ENCODE data around the gene KCNQ2.

The KCNQ2 gene

DNA sequence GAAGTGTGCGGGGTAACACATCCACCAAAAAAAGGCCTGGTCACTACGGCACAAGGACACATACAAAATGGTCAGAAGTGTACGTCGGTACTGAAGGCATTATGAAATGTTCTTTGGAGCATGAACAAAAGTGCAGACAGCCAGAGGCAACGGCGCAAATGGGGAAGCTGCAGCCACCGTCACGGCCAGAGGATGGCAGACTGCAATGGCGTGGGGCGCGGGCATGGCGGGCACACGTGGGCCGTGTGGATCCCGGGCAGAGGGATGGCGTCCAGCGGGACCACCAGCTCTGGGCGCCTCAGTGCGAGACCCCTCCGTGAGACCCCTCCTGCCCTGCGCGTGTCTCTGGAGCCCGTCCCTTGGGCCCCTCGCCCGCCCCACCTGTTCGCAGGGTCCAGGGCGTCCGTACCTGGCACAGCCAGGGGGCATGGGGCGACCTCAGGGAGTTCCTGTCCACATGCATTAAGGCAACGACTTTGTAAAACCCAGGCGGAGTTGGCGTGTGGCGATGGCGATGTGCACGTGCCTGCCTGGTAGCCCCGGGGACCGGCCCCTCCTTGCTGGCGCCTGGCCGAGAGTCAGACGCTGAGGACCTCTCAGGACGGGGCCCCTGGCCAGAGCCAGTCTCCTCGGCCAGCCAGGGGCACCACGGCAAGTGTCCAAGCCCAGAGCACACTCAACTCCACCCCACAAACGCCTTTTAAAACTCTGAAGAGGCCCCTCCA lies 71.8 kb downstream of the KCNQ2 start:
- Histone ChIP-seq H3K9me2 (ENCODE audit: low read depth, low read length) (no peaks in the 10 kb centered on the region), H3K4me3 (ENCODE audit: low read depth, low read length, poor library complexity, severe bottlenecking) (no peak overlapping the region), H2AFZ (ENCODE audit: low read length) (no peak overlapping the region), H3F3A (ENCODE audit: insufficient read depth, low read length) (no peaks in the 10 kb centered on the region), H3K27me3 (ENCODE audit: insufficient read depth, low read length) (no peaks in the 10 kb centered on the region), H3K36me3 (ENCODE audit: insufficient read depth, low read length) (no peaks in the 10 kb centered on the region), H3K79me2 (ENCODE audit: insufficient read depth, low read length) (no peaks in the 10 kb centered on the region), H4K20me1 (ENCODE audit: insufficient read depth, low read length) (no peaks in the 10 kb centered on the region), H3K27ac (ENCODE audit: low read depth, low read length, poor library complexity, severe bottlenecking) (no peak overlapping the region), H3K4me1 (ENCODE audit: insufficient read depth, low read length, severe bottlenecking) (no peaks in the 10 kb centered on the region), H3K4me2 (ENCODE audit: low read length) (no peak overlapping the region), H3K9me3 (ENCODE audit: low read length) (no peaks in the 10 kb centered on the region), H3K9ac (ENCODE audit: low read length) (no peak overlapping the region)
- no peak for TF ChIP-seq EZH2 (IDR thresholded peaks at IDR 0.05; ENCODE audit: borderline replicate concordance, low read length)
- TF ChIP-seq, protein P1, sequence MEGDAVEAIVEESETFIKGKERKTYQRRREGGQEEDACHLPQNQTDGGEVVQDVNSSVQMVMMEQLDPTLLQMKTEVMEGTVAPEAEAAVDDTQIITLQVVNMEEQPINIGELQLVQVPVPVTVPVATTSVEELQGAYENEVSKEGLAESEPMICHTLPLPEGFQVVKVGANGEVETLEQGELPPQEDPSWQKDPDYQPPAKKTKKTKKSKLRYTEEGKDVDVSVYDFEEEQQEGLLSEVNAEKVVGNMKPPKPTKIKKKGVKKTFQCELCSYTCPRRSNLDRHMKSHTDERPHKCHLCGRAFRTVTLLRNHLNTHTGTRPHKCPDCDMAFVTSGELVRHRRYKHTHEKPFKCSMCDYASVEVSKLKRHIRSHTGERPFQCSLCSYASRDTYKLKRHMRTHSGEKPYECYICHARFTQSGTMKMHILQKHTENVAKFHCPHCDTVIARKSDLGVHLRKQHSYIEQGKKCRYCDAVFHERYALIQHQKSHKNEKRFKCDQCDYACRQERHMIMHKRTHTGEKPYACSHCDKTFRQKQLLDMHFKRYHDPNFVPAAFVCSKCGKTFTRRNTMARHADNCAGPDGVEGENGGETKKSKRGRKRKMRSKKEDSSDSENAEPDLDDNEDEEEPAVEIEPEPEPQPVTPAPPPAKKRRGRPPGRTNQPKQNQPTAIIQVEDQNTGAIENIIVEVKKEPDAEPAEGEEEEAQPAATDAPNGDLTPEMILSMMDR (IDR thresholded peaks at IDR 0.05; ENCODE audit: low read length): no peak

DNA sequence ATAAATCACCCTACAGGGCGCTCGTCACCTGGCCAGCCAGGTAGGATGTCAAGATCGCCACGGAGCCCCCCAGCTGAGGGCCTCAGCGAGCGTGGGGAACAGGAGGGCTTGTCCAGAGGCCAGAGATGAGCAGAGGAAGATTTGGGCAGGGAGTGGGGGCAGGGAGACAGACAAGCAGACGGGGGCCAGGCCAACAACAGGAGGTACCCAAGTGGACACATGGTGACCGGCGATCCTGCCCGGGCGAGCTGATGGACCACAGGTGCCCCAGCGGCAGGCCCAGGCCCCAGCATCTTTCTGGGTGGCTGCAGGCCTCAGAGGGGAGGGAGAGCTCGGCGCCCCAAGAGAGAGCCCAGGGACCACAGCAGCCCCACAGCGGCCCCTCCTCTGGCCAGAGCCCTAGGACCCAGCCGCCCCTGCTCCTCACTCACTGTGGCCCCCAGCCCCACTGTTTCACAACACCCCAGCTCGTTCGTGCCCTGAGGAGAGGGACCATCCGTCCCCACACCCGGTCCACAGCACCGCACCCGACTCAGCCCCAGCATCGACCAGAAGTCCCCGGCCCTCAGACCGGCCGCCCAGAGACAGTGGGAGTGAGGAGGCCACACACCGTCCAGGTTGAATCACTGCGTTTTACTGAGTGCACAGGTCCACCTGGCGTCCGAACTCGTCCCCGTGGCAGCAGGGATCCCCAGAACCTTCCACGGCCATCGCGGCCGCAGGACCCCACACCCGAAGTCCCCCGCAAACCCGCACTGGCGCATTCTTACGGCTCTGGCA lies 72.7 kb downstream of the KCNQ2 start:
- Histone ChIP-seq H3K79me2 (ENCODE audit: insufficient read depth, low read length) (no peaks in the 10 kb centered on the region), H3K9ac (ENCODE audit: low read length) (no peak overlapping the region), H3K4me3 (ENCODE audit: low read depth, low read length, poor library complexity, severe bottlenecking) (no peak overlapping the region), H3K27ac (ENCODE audit: low read depth, low read length, poor library complexity, severe bottlenecking) (no peak overlapping the region), H3K36me3 (ENCODE audit: insufficient read depth, low read length) (no peaks in the 10 kb centered on the region), H3K9me3 (ENCODE audit: low read length) (no peaks in the 10 kb centered on the region), H3K4me1 (ENCODE audit: insufficient read depth, low read length, severe bottlenecking) (no peaks in the 10 kb centered on the region), H3K9me2 (ENCODE audit: low read depth, low read length) (no peaks in the 10 kb centered on the region), H4K20me1 (ENCODE audit: insufficient read depth, low read length) (no peaks in the 10 kb centered on the region), H2AFZ (ENCODE audit: low read length) (no peak overlapping the region), H3K4me2 (ENCODE audit: low read length) (no peak overlapping the region), H3F3A (ENCODE audit: insufficient read depth, low read length) (no peaks in the 10 kb centered on the region), H3K27me3 (ENCODE audit: insufficient read depth, low read length) (no peaks in the 10 kb centered on the region)
- TF ChIP-seq, protein P1 (IDR thresholded peaks at IDR 0.05; ENCODE audit: low read length): no peak
- no peak for TF ChIP-seq EZH2 (IDR thresholded peaks at IDR 0.05; ENCODE audit: borderline replicate concordance, low read length)

DNA sequence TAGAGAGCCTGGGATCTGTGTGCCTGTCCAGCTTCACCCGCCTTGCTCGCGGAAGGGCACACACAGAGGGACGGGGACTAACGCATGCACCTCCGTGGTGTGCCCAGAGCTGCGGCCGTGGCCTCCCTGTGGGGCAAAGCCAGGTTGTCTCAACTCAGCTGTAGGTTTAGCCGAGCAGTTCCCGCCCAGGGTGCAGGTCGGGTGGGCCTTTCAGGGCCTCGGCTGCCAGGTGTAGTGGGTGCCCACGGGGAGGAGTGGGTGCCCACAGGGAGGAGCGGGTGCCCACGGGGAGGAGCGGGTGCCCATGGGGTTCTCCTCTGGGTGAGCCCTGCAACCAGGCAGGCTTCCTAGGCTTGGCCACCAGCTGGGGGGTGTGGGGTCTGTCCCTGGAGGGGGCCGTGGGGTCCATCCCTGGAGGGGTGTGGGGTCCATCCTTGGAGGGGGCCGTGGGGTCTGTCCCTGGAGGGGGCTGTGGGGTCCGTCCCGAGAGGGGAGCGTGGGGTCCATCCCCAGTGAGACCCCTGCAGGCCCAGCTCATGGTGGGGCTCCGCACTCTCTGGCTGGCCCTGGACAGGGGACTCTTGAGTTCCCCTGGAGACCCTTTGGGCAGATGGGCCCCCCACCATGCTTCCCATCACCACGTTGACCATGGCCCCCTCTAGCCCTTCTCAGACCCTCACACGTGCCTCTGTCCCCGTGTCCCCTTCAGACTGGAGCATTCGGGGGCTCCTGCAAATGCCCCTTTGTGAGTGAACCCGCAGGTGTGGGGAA lies 73.5 kb downstream of the KCNQ2 start:
- H3K36me3 ChIP-seq (ENCODE audit: insufficient read depth, low read length): no peaks in the 10 kb centered on the region

More for the DNA sequence above, 73.5 kb downstream of the KCNQ2 start:
- no peaks in the 10 kb centered on the region for H3K79me2 ChIP-seq (ENCODE audit: insufficient read depth, low read length)
- H3K9me3 ChIP-seq (ENCODE audit: low read length): no peaks in the 10 kb centered on the region
- H2AFZ ChIP-seq (ENCODE audit: low read length): no peak overlapping the region
- no peaks in the 10 kb centered on the region for H3K9me2 ChIP-seq (ENCODE audit: low read depth, low read length)
- H4K20me1 ChIP-seq (ENCODE audit: insufficient read depth, low read length): no peaks in the 10 kb centered on the region
- no peak overlapping the region for H3K9ac ChIP-seq (ENCODE audit: low read length)
- no peaks in the 10 kb centered on the region for H3K27me3 ChIP-seq (ENCODE audit: insufficient read depth, low read length)
- no peak overlapping the region for H3K27ac ChIP-seq (ENCODE audit: low read depth, low read length, poor library complexity, severe bottlenecking)
- TF ChIP-seq, protein P1 (IDR thresholded peaks at IDR 0.05; ENCODE audit: low read length): no peak
- no peak for TF ChIP-seq EZH2 (IDR thresholded peaks at IDR 0.05; ENCODE audit: borderline replicate concordance, low read length)
- no peak overlapping the region for H3K4me2 ChIP-seq (ENCODE audit: low read length)
- H3K4me3 ChIP-seq (ENCODE audit: low read depth, low read length, poor library complexity, severe bottlenecking): no peak overlapping the region
- H3K4me1 ChIP-seq (ENCODE audit: insufficient read depth, low read length, severe bottlenecking): no peaks in the 10 kb centered on the region
- H3F3A ChIP-seq (ENCODE audit: insufficient read depth, low read length): no peaks in the 10 kb centered on the region
